T-helper 2 cell treated with Interferon-gamma antibody and Interleukin-4, amounts not matched to agents 100 ng/mL and 5 ng/mL, for 36 hours (primary cell): ENCODE data around the gene TSGA10IP. TPM values are rescaled to one million over a fixed set of nuclear protein-coding genes. Genes with fewer than 3 reads are reported as not detected.

ENCODE experiments used
- intact Hi-C: fragments of 100-400 bp; cut with micrococcal nuclease; formaldehyde crosslinking; loops from one replicate; pipeline ENCODE4 v1.15.1; 2023
- total RNA-seq: library from RNA; stranded (reverse); gene quantifications from 2 replicates; pipeline ENCODE4 v1.2.3, GENCODE V29; 2022

Gene TSGA10IP
- total RNA-seq, 1 donor from 2014 or later: not detected

DNA sequence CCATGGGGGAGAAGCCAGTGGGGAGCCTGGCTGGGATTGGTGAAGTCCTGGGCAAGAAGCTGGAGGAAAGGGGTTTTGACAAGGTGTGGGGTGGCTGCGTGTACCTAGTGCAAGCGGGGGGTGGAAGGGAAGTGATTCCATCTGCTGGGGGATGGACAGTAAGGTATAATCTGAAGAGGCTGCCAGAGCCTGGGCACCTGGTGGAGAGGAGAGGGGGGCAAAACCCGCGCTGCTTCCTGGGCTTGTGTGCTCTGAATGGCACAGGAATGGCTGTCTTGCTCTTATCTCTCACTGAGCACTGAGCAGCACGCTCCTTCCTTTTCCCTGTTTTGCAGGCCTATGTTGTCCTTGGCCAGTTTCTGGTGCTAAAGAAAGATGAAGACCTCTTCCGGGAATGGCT, 58.0 kb downstream of the TSGA10IP start:
- intact Hi-C loops: loop anchor here (2.0 kb wide), 1 partner anchor 388 kb away; the partner anchor contains the start of genes MAP3K11 and PCNX3

DNA sequence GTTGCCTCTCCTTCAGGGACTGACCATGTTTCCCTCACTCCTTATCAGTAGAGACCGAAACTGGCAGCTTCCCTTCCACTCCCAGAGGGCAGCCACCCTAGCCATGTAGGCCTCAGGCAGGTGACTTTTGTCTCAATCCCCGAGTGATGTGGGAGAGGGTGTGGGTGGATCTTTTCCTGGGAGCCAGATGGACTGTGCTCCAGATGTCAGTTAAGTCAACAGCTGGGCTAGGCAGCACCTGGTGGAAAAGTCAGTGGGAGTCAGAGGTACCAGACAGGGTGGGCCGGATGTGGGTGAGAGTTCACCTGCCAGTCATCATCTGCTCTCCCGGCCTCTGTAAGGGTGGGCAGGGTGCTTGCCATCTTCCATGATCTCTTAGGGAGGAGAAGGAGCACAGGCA, 58.9 kb downstream of the TSGA10IP start:
- intact Hi-C loops: no loop called here

DNA sequence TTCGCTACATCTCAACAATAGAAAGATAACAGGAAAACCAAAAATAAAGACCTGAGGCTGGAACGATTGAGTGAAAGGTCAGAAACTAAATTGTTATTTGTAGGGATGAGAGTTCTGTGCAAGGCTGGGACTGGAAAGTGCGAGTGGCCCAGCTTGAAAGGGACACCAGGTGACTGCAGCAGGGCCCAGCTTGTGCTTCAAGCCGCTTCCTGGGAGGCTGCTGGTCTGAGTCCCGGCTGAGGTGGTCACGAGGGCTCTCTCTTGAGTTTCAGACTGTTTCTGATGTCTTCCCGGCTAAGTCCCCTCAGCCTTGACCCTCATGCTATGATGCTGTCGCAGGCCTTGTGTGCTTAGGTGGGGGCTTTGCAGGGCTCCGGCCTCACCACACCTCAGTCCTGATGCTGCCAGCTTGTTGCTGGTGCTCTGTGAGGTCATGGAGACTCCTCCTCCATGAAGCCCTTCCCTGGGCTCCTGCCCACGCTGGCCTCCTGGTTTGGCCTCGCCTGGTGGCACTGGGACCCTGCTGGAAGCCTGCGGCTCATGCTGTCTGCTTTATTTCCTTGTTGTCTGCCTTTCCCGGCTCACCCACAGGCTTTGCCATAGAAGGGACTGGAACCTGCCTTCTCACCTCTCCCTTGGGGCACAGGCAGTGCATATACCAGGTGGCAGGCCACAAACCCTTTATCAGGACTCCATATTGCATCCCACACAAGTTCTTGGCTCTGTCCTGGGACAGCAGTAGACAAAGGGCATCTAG, 61.0 kb downstream of the TSGA10IP start:
- intact Hi-C loops: no loop called here

DNA sequence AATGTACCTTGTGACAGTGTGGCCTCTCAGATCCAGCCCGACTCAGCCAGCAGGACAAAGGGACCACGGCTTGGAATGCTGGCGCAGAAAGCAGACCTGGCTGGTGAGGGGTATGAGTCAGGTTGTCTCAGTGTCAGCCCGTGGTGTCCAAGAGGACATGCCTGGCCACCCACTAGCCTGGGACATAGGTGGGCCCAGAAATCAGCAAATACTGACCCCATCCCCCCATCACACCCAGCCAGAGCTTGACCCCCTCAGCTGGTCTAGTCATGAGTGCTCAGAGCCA, 61.6 kb downstream of the TSGA10IP start:
- intact Hi-C loops: no loop called here

DNA sequence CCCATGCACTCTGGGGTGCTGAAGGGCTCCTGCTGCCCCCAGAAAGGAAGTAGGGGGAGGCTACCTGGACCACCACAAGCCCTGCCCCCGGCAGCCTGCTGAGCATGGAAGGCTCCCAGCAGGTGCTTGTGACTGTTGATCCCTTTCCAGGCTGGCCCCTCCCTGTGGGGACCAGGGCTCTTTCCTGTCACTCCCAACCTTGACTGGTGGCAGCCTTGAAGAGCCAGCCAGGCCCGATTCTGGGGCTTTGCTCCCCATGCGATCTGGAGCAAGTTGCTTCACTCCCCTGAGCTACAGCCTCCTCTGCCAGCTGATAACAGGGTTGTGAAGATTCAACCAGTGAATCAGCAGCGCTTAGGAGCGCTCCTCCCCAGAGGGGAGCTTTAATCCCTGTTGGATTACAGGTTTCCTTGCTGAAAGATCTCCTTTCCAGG, 61.9 kb downstream of the TSGA10IP start:
- intact Hi-C loops: no loop called here

DNA sequence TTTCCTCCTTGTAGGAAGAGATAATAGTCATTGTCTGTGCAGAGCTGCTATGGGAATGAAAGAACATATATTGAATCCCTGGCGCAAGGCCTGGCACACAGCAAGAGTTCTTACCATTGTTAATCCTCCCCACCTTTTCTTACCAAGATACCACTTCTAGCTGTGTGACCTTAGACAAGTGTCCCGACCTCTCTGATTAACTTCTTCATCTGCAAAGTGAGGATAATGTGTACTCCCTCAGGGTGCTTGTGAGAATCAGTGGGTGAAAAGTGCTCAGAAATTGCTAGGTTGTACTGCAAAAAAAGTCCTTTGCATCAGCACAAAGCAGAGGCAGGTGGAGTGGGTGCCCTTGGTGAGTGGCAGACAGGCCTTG, 62.8 kb downstream of the TSGA10IP start:
- intact Hi-C loops: no loop called here

DNA sequence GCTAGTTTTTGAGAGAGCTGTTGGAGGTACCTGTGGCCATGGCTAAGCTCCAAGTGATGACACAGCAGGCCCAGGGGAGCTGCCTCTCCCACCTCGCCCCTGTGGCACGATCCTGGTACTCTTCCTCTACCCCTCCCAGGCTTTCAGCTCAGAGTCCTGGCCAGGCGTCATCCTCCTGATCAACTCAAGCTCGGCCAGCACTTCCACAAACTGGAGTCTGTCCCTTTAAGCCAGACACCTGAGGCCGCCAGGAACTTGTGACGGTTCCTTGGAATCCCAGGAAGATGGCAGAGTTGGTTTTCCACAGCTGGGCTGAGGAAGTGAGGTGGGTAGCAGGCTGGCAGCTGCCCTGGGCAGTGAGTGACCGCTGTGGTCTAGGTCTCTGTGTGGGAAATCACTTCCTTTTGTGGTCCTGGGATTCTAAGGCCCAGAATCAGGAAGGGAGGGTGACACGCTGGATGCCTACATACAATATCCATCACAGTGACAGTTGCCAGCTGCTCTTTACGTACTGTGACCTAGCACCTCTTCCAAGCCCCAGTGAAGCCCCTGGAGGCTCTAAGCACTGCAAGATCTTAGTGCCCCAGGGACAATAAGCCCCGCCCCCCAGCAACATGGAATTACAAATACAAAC, 63.3 kb downstream of the TSGA10IP start:
- intact Hi-C loops: no loop called here

Other genes with a start within 250 kb of the TSGA10IP start
- gene KAT5, start 233.2 kb upstream of the TSGA10IP start, total RNA-seq: 67.3 and 72.0 TPM in 2 replicates
- gene RNASEH2C, start 224.7 kb upstream of the TSGA10IP start, total RNA-seq: 97.0 and 105 TPM in 2 replicates
- 20.1 and 21.2 TPM in 2 replicates for gene AP5B1, start 164.5 kb upstream of the TSGA10IP start, total RNA-seq
- gene OVOL1, start 158.4 kb upstream of the TSGA10IP start, total RNA-seq: 0.09 TPM in 1 of 2 replicates, not detected in the other
- 1.0 and 1.6 TPM in 2 replicates for gene SNX32, start 111.5 kb upstream of the TSGA10IP start, total RNA-seq
- gene CFL1, start 87.3 kb upstream of the TSGA10IP start, total RNA-seq: 1,805 and 1,835 TPM in 2 replicates
- 94.0 and 101 TPM in 2 replicates for gene MUS81, start 85.0 kb upstream of the TSGA10IP start, total RNA-seq
- gene EFEMP2, start 72.7 kb upstream of the TSGA10IP start, total RNA-seq: 5.4 and 7.2 TPM in 2 replicates
- 26.4 and 29.3 TPM in 2 replicates for gene CTSW, start 65.6 kb upstream of the TSGA10IP start, total RNA-seq
- gene FIBP, start 57.0 kb upstream of the TSGA10IP start, total RNA-seq: 82.9 and 84.7 TPM in 2 replicates
- 45.2 and 47.0 TPM in 2 replicates for gene CCDC85B, start 54.8 kb upstream of the TSGA10IP start, total RNA-seq
- 3.7 and 4.5 TPM in 2 replicates for gene FOSL1, start 45.1 kb upstream of the TSGA10IP start, total RNA-seq
- 21.9 and 24.2 TPM in 2 replicates for gene C11orf68, start 26.4 kb upstream of the TSGA10IP start, total RNA-seq
- 131 and 132 TPM in 2 replicates for gene DRAP1, start 26.1 kb upstream of the TSGA10IP start, total RNA-seq
- gene SART1, start 16.3 kb downstream of the TSGA10IP start, total RNA-seq: 88.8 and 96.5 TPM in 2 replicates
- 50.7 and 57.1 TPM in 2 replicates for gene EIF1AD, start 56.7 kb downstream of the TSGA10IP start, total RNA-seq
- 258 and 269 TPM in 2 replicates for gene BANF1, start 57.0 kb downstream of the TSGA10IP start, total RNA-seq
- gene CST6, start 66.5 kb downstream of the TSGA10IP start, total RNA-seq: 0.34 TPM in 1 of 2 replicates, not detected in the other
- gene CATSPER1, start 81.0 kb downstream of the TSGA10IP start, total RNA-seq: 0.32 TPM in 1 of 2 replicates, not detected in the other
- gene GAL3ST3, start 103.7 kb downstream of the TSGA10IP start, total RNA-seq: not detected in 2 replicates
- gene SF3B2, start 106.9 kb downstream of the TSGA10IP start, total RNA-seq: 226 and 228 TPM in 2 replicates
- 94.5 and 102 TPM in 2 replicates for gene PACS1, start 124.8 kb downstream of the TSGA10IP start, total RNA-seq